CD4-positive, alpha-beta T cell treated with Interleukin-4 for 4 hours (primary cell): Measurements from ENCODE around the gene SLC15A4.
A peak's percentile ranks its signal among the peaks of the same experiment; 100 is the strongest.
"Not testable (repeated sequence)": the region's sequence is repeated elsewhere in the genome, so short reads cannot be mapped to it uniquely, and the experiment has no call there.

ENCODE experiments used
- DNase-seq: peaks from one replicate; pipeline ENCODE4 v3.0.0-alpha.2; 2020

SLC15A4 gene

GRCh38 chr12:128823916-128824839 is at the start of gene SLC15A4:
Gene SLC15A4, minus strand, starts transcription at chr12:128823958. Its CDS starts 15 bp downstream, at chr12:128823943.
- DNase-seq: peak; percentile 92

GRCh38 chr12:128872303-128872702 is 48.5 kb upstream of the SLC15A4 start:
- DNase-seq: no peak

- DNase-seq: no peak
These were observed 47.7 kb upstream of the SLC15A4 start for GRCh38 chr12:128871516-128871892.

GRCh38 chr12:128867466-128867865 is 43.7 kb upstream of the SLC15A4 start:
- no peak for DNase-seq

GRCh38 chr12:128864516-128865186 is 40.9 kb upstream of the SLC15A4 start:
- DNase-seq: no peak

- DNase-seq: no peak
These were observed 40.2 kb upstream of the SLC15A4 start for GRCh38 chr12:128863957-128864356.

- DNase-seq: no peak
These were observed 37.7 kb upstream of the SLC15A4 start for GRCh38 chr12:128861226-128862016.

- no peak for DNase-seq
These were observed 35.6 kb upstream of the SLC15A4 start for GRCh38 chr12:128859311-128859710.

GRCh38 chr12:128857133-128857763 is 33.5 kb upstream of the SLC15A4 start:
- no peak for DNase-seq

GRCh38 chr12:128856791-128857078 is 33.0 kb upstream of the SLC15A4 start:
- DNase-seq: no peak

- no peak for DNase-seq
These were observed 32.5 kb upstream of the SLC15A4 start for GRCh38 chr12:128856035-128856790.

- no peak for DNase-seq
These were observed 29.9 kb upstream of the SLC15A4 start for GRCh38 chr12:128853600-128854197.

GRCh38 chr12:128852885-128853599 is 29.3 kb upstream of the SLC15A4 start, which contains the start of gene GLT1D1:
Gene GLT1D1, plus strand, starts transcription at chr12:128853478. Its CDS starts 104 bp downstream, at chr12:128853582.
- DNase-seq: no peak

GRCh38 chr12:128852026-128852698 is 28.4 kb upstream of the SLC15A4 start:
- DNase-seq: no peak

GRCh38 chr12:128851429-128851828 is 27.7 kb upstream of the SLC15A4 start:
- not testable (repeated sequence) for DNase-seq

- DNase-seq: no peak
These were observed 26.6 kb upstream of the SLC15A4 start for GRCh38 chr12:128850400-128850799.

- not testable (repeated sequence) for DNase-seq
These were observed 26.0 kb upstream of the SLC15A4 start for GRCh38 chr12:128849806-128850205.

GRCh38 chr12:128848371-128848770 is 24.6 kb upstream of the SLC15A4 start:
- DNase-seq: no peak

GRCh38 chr12:128846671-128847070 is 22.9 kb upstream of the SLC15A4 start:
- not testable (repeated sequence) for DNase-seq

- no peak for DNase-seq
These were observed 20.4 kb upstream of the SLC15A4 start for GRCh38 chr12:128844031-128844635.
